Testis (tissue), 3 donors: ENCODE results near the gene RNF148. TPM values are rescaled to one million over a fixed set of nuclear protein-coding genes. Genes with fewer than 3 reads are reported as not detected.

Experiments used
- DNase-seq: peaks from one replicate; pipeline ENCODE4 v3.0.0-alpha.2; 2019
- H3K27ac ChIP-seq, 2 donors: fragments of 200-600 bp; sonication (generic); one replicate each; pipeline ENCODE4 v1.5.1; 2019
- H3K27me3 ChIP-seq: fragments of 200-600 bp; sonication (generic); one replicate; pipeline ENCODE4 v1.5.1; 2019
- H3K36me3 ChIP-seq: fragments of 200-600 bp; sonication (generic); one replicate; pipeline ENCODE4 v1.5.1; 2017; ENCODE audit warnings: low read depth; ENCODE audit errors: missing control alignments
- H3K4me1 ChIP-seq: fragments of 200-600 bp; sonication (generic); one replicate; pipeline ENCODE4 v1.5.1; 2019
- H3K4me3 ChIP-seq, 2 donors: fragments of 200-600 bp; sonication (generic); one replicate each; pipeline ENCODE4 v1.5.1; 2017 to 2019
- H3K9me3 ChIP-seq: fragments of 200-600 bp; sonication (generic); one replicate; pipeline ENCODE4 v1.5.1; 2017
- CTCF ChIP-seq, 3 experiments: fragments of 450-650 bp in 2 of 3; fragments of 200-600 bp in 1 of 3; sonication (generic) in 1 of 3; IDR thresholded peaks; one replicate each; pipeline ENCODE4 v1.5.1; 2016 to 2019; ENCODE audit warnings: antibody characterized with exemption in 3 of 3, mild to moderate bottlenecking in 2 of 3, moderate library complexity in 1 of 3
- POLR2A ChIP-seq: fragments of 450-650 bp; IDR thresholded peaks from one replicate; pipeline ENCODE4 v1.6.1; 2017; ENCODE audit warnings: antibody characterized with exemption, mild to moderate bottlenecking, moderate library complexity
- WGBS, 2 donors: methylation state at CpG; one replicate each; pipeline ENCODE4 v1.1.5; 2018; 5-methylcytosine and 5-hydroxymethylcytosine counted together
- intact Hi-C: fragments of 100-400 bp; cut with DNase I; formaldehyde crosslinking; loops from one replicate; pipeline ENCODE4 v1.15.1; 2023; ENCODE audit warnings: low total_unique reads
- polyA plus RNA-seq: library from polyadenylated mRNA; stranded (reverse); fragments of 350-450 nt; fragmentation: Illumina TruSeq; extraction: RNeasy Lipid Tissue Mini Kit (QIAGEN cat#74804); gene quantifications from one replicate; pipeline ENCODE4 v1.2.3, GENCODE V29; 2014; ENCODE audit warnings: low read depth, low replicate concordance; ENCODE audit not compliant: insufficient read depth
- total RNA-seq, 2 donors: library from RNA; depleted of rRNA; stranded (reverse); fragments of >200 nt; gene quantifications; one replicate each; pipeline ENCODE4 v1.2.3, GENCODE V29; 2016

RNF148 gene
- total and polyA plus RNA-seq, 3 donors from 2014 or later, result 16.3 to 37.6 (median 25.6) TPM

DNA sequence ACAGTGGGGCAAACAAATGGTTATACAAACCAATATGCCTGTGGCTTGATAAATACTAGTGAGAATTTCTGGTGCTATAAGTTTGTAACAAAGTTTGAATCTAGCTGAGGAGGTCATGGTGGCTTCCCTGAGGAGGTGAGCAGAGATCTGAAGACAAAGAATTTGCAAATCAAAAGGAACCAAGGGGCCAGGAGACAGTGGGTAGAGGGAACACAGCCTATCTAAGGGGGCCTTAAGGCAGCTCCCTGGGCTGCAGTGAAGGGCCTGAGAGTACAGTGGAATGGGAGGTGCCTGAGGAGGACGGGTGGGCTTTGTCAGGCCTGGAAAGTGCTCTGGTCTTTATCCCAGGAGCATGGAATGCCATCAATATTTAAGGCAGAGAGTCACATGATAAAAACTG lies 25.6 kb downstream of the RNF148 start:
- intact Hi-C loops, result no loop called here
- H3K4me1 ChIP-seq, result no peaks in the 10 kb centered on the region
- no peaks in the 10 kb centered on the region for H3K27me3 ChIP-seq
- no peak for DNase-seq
- WGBS, 2 donors, result 64 to 80% methylated on average over 1 of the region's 1 CpG
- no peaks in the 10 kb centered on the region for H3K9me3 ChIP-seq
- no peaks in the 10 kb centered on the region for H3K36me3 ChIP-seq
- no peak overlapping the region for H3K27ac ChIP-seq
- H3K4me3 ChIP-seq, result no peak overlapping the region
- TF ChIP-seq POLR2A, result no peak
- no peak for TF ChIP-seq CTCF (IDR thresholded peaks at IDR 0.05)

DNA sequence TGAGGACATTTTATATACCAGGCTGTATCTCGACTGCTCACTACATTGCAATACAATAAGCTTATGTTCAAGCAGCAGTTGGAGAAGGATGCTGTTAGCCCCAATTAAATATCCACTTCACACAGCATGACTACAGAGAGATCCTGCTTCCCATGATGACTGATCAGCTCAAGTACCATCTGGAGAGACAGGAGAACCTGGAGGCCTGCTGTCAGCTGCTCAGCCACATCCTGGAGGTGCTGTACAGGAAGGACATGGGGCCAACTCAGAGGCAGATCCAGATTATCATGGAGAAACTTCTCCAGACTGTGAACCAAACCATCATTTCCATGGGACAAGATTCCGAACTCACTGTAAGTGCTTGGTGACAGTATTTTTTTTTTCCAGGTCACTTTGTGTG lies 26.3 kb downstream of the RNF148 start:
- Histone ChIP-seq H3K9me3 (no peaks in the 10 kb centered on the region), H3K27ac (no peak overlapping the region), H3K4me1 (no peaks in the 10 kb centered on the region), H3K27me3 (no peaks in the 10 kb centered on the region), H3K4me3 (no peak overlapping the region), H3K36me3 (no peaks in the 10 kb centered on the region)
- no peak for TF ChIP-seq POLR2A
- WGBS, 2 donors, result 81 to 87% methylated on average over 2 of the region's 2 CpGs
- DNase-seq, result no peak
- intact Hi-C loops, result no loop called here

GRCh38 chr7:122675621-122676020 lies 27.1 kb downstream of the RNF148 start:
- TF ChIP-seq CTCF (IDR thresholded peaks at IDR 0.05) (no peak), POLR2A (no peak)
- Histone ChIP-seq H3K4me3 (no peak overlapping the region), H3K36me3 (no peaks in the 10 kb centered on the region), H3K4me1 (no peaks in the 10 kb centered on the region), H3K27me3 (no peaks in the 10 kb centered on the region), H3K9me3 (no peaks in the 10 kb centered on the region), H3K27ac (no peak overlapping the region)
- WGBS, 2 donors, result 78 to 88% methylated on average over 7 of the region's 7 CpGs
- no peak for DNase-seq
- intact Hi-C loops, result no loop called here

- WGBS, 2 donors, result 56 to 57% methylated on average over 7 of the region's 7 CpGs
- H3K4me3 ChIP-seq, result no peak overlapping the region
- no peak overlapping the region for H3K27ac ChIP-seq
- intact Hi-C loops, result no loop called here
- no peak for TF ChIP-seq CTCF (IDR thresholded peaks at IDR 0.05)
- no peak for TF ChIP-seq POLR2A
- no peaks in the 10 kb centered on the region for H3K4me1 ChIP-seq
- H3K36me3 ChIP-seq, result no peaks in the 10 kb centered on the region
- DNase-seq, result no peak
- no peaks in the 10 kb centered on the region for H3K27me3 ChIP-seq
- no peaks in the 10 kb centered on the region for H3K9me3 ChIP-seq
Measured at GRCh38 chr7:122675011-122675410, 27.7 kb downstream of the RNF148 start.

GRCh38 chr7:122674502-122674901 lies 28.2 kb downstream of the RNF148 start:
- Histone ChIP-seq H3K27me3 (no peaks in the 10 kb centered on the region), H3K9me3 (no peaks in the 10 kb centered on the region), H3K4me1 (no peaks in the 10 kb centered on the region), H3K27ac (no peak overlapping the region), H3K36me3 (no peaks in the 10 kb centered on the region), H3K4me3 (no peak overlapping the region)
- TF ChIP-seq POLR2A, result no peak
- no peak for TF ChIP-seq CTCF (IDR thresholded peaks at IDR 0.05)
- WGBS, 2 donors, result 20 to 41% methylated on average over 4 of the region's 4 CpGs
- no peak for DNase-seq
- intact Hi-C loops, result no loop called here
